Adipocyte (in vitro differentiated cells): ENCODE measurements around the gene GJA3.

Experiments
- DNase-seq: peaks from one replicate; pipeline ENCODE4 v3.0.0-alpha.2; 2015; ENCODE audit warnings: low read depth
- H3K27me3 ChIP-seq: replicated peaks from 2 replicates; pipeline ENCODE4 v1.7.0; 2013; ENCODE audit warnings: mild to moderate bottlenecking, low read length, moderate library complexity; ENCODE audit not compliant: control insufficient read depth, insufficient read depth
- H3K36me3 ChIP-seq: 2 replicates; pipeline ENCODE4 v1.7.0; 2013; ENCODE audit warnings: low read length, mild to moderate bottlenecking, moderate library complexity; ENCODE audit not compliant: control insufficient read depth, insufficient read depth, severe bottlenecking
- H3K4me1 ChIP-seq: 2 replicates; pipeline ENCODE4 v1.7.0; 2013; ENCODE audit warnings: mild to moderate bottlenecking, low read length, moderate library complexity; ENCODE audit not compliant: control insufficient read depth, insufficient read depth
- H3K4me3 ChIP-seq: 2 replicates; pipeline ENCODE4 v1.7.0; 2013; ENCODE audit warnings: mild to moderate bottlenecking, low read length, moderate library complexity
- H3K9ac ChIP-seq: 2 replicates; pipeline ENCODE4 v1.7.0; 2013; ENCODE audit warnings: mild to moderate bottlenecking, low read length, moderate library complexity
- H3K9me3 ChIP-seq: 2 replicates; pipeline ENCODE4 v1.7.0; 2013; ENCODE audit warnings: mild to moderate bottlenecking, low read length, moderate library complexity; ENCODE audit not compliant: control insufficient read depth

Gene GJA3

GRCh38 chr13:20177049-20177831 lies 16.4 kb upstream of the GJA3 start:
- Histone ChIP-seq H3K36me3 (no peaks in the 10 kb centered on the region), H3K9me3 (no peaks in the 10 kb centered on the region), H3K27me3 (peaks cover 22% of the 10 kb centered on the region), H3K9ac (no peak overlapping the region), H3K4me1 (peaks cover 36% of the 10 kb centered on the region), H3K4me3 (peak overlapping the region; percentile 55)
- DNase-seq, result no peak

DNA sequence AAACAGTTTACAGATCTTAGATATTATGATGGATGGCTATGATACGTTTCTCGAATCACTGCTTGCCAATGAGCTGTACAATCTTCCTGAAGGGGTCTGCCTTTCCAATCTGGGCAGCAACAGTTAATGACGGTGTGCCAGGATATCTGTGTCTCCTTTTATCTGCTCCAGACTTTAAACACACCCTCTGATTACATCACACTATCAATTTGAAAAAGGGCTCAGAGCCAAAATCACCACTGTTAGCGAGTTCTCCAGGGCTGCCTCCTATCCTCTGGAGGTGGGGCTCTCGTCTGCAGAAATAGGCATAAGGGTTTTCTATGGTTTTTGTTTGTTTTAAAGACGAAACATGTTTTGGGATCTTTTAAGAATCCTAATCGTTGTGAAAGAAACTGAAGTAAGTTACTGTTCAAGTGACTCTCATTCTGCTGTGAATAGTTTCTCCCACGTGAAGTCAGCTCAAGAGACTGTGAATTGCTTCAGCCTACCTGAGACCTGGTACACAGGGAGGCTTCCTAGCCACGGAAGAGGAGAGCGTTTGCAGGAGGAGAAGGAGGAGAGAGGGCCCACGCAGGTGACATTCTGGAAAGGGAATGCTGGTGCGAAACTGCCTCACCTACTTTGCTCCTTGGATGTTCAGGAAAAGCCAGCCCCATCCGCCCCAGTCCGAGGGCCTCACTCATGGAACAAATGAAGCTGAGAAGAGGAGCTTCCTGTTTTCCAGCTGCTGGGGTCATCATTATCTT lies 15.2 kb upstream of the GJA3 start:
- no peak overlapping the region for H3K9ac ChIP-seq
- no peak for DNase-seq
- peaks cover 36% of the 10 kb centered on the region for H3K4me1 ChIP-seq
- no peaks in the 10 kb centered on the region for H3K36me3 ChIP-seq
- H3K27me3 ChIP-seq, result peaks cover 22% of the 10 kb centered on the region
- no peak overlapping the region for H3K4me3 ChIP-seq
- no peaks in the 10 kb centered on the region for H3K9me3 ChIP-seq

GRCh38 chr13:20175406-20175794 lies 14.5 kb upstream of the GJA3 start:
- Histone ChIP-seq H3K36me3 (no peaks in the 10 kb centered on the region), H3K27me3 (peaks cover 22% of the 10 kb centered on the region), H3K4me3 (peak overlapping the region; percentile 70), H3K4me1 (peaks cover 36% of the 10 kb centered on the region), H3K9ac (no peak overlapping the region), H3K9me3 (no peaks in the 10 kb centered on the region)
- DNase-seq, result no peak

- DNase-seq, result peak; percentile 93
- H3K9me3 ChIP-seq, result no peaks in the 10 kb centered on the region
- peak overlapping the region; percentile 57 for H3K9ac ChIP-seq
- peaks cover 36% of the 10 kb centered on the region for H3K4me1 ChIP-seq
- H3K36me3 ChIP-seq, result no peaks in the 10 kb centered on the region
- peak overlapping the region; percentile 70 for H3K4me3 ChIP-seq
- peaks cover 18% of the 10 kb centered on the region for H3K27me3 ChIP-seq
Observed at GRCh38 chr13:20174656-20175405, 14.0 kb upstream of the GJA3 start.

GRCh38 chr13:20173116-20173746 lies 12.4 kb upstream of the GJA3 start:
- Histone ChIP-seq H3K27me3 (peaks cover 16% of the 10 kb centered on the region), H3K36me3 (no peaks in the 10 kb centered on the region), H3K4me3 (no peak overlapping the region), H3K4me1 (peaks cover 36% of the 10 kb centered on the region), H3K9me3 (no peaks in the 10 kb centered on the region), H3K9ac (no peak overlapping the region)
- DNase-seq, result no peak

- Histone ChIP-seq H3K4me1 (peaks cover 32% of the 10 kb centered on the region), H3K9ac (no peak overlapping the region), H3K36me3 (no peaks in the 10 kb centered on the region), H3K27me3 (peaks cover 21% of the 10 kb centered on the region), H3K9me3 (no peaks in the 10 kb centered on the region), H3K4me3 (no peak overlapping the region)
- DNase-seq, result no peak
Observed at GRCh38 chr13:20171364-20171763, 10.5 kb upstream of the GJA3 start.

- H3K27me3 ChIP-seq, result peaks cover 23% of the 10 kb centered on the region
- H3K36me3 ChIP-seq, result no peaks in the 10 kb centered on the region
- no peak overlapping the region for H3K4me3 ChIP-seq
- no peak for DNase-seq
- H3K4me1 ChIP-seq, result peaks cover 28% of the 10 kb centered on the region
- H3K9me3 ChIP-seq, result no peaks in the 10 kb centered on the region
- no peak overlapping the region for H3K9ac ChIP-seq
Observed at GRCh38 chr13:20170921-20171320, 10.1 kb upstream of the GJA3 start.

GRCh38 chr13:20168396-20168795 lies 7.5 kb upstream of the GJA3 start:
- Histone ChIP-seq H3K9ac (no peak overlapping the region), H3K27me3 (peaks cover 23% of the 10 kb centered on the region), H3K9me3 (no peaks in the 10 kb centered on the region), H3K4me3 (no peak overlapping the region), H3K4me1 (peaks cover 9% of the 10 kb centered on the region), H3K36me3 (no peaks in the 10 kb centered on the region)
- DNase-seq, result no peak

DNA sequence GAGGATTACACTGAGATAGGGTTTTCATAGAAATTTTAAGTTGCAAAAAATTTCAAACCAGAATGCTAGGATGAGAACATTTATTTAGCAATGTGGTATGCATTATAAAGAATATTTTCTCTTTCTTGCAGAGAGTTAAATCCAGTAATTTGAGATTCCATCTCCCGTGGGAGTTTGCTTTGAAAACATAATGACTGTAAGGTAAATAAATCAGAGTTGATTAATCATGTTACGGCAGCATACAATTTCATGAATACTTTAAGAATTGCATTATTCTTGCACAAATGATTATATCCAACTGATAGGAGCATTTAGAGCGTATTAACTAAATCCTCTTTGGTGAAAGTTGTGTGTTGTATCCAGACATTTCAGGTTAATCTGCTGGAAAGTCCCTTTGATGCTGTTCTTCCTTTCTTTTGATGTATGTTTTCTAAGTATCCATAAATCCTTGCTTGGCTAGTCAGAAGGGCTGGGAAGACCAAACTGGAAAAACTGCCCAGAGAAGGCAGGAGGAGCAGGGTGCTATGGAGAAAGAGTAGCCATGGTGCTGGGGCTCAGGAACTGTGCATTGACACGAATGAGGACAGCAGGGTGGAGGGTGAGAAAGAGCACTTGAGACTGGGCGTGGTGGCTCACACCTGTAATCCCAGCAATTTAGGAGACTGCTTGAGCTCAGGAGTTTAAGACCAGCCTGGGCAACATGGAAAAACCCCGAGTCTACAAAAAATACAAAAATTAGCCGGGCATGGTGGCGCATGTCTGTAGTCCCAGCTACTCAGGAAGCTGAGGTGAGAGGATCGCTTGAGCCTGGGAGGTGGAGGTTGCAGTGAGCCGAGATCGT lies 4.8 kb upstream of the GJA3 start:
- DNase-seq, result peak; percentile 74
- Histone ChIP-seq H3K4me3 (no peak overlapping the region), H3K4me1 (no peaks in the 10 kb centered on the region), H3K36me3 (no peaks in the 10 kb centered on the region), H3K27me3 (peaks cover 23% of the 10 kb centered on the region), H3K9ac (no peak overlapping the region), H3K9me3 (no peaks in the 10 kb centered on the region)

DNA sequence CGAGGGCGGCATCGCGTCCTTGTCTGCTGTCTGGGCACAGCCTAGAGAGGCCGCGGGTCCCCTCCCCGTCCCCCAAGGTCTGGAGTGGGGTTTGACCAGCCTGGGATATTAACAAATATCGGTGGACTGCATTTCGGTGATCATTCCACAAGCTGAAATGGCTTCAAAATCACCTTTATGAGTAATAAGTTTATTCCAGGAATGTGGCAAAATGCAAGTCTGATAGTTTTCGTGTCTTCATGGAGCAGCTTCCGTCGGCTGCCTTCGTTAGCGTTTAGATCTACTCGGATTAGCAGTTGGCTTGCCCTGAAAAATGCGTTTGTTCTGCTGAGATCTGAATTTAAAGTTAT lies 1.1 kb upstream of the GJA3 start:
- Histone ChIP-seq H3K4me1 (peaks cover 9% of the 10 kb centered on the region), H3K4me3 (no peak overlapping the region), H3K36me3 (no peaks in the 10 kb centered on the region), H3K27me3 (peaks cover 23% of the 10 kb centered on the region), H3K9ac (no peak overlapping the region), H3K9me3 (no peaks in the 10 kb centered on the region)
- DNase-seq, result no peak
